Esophagus muscularis mucosa (tissue), 4 donors: ENCODE results near the gene COPS6. TPM values are rescaled to one million over a fixed set of nuclear protein-coding genes. Genes with fewer than 3 reads are reported as not detected.

Source experiments
- DNase-seq: peaks from one replicate; pipeline ENCODE4 v3.0.0-alpha.2; 2017; ENCODE audit errors: extremely low spot score
- H3K27ac ChIP-seq, 4 donors: fragments of 200-600 bp; sonication (generic); replicated peaks in 1 of 4; 1 replicate in 3 of 4; 2 replicates in 1 of 4; pipeline ENCODE4 v1.5.1; 2016 to 2019; ENCODE audit warnings: mild to moderate bottlenecking in 1 of 4
- H3K27me3 ChIP-seq, 4 donors: fragments of 200-600 bp; sonication (generic); one replicate each; pipeline versions ENCODE4 v1.5.1 to v1.6.0; 2016 to 2019
- H3K36me3 ChIP-seq, 4 donors: fragments of 200-600 bp; sonication (generic); one replicate each; pipeline ENCODE4 v1.5.1; 2016 to 2019
- H3K4me1 ChIP-seq, 4 donors: fragments of 200-600 bp; sonication (generic); one replicate each; pipeline ENCODE4 v1.5.1; 2016 to 2019
- H3K4me3 ChIP-seq, 4 donors: fragments of 200-600 bp; sonication (generic); 1 replicate in 2 of 4; 2 replicates in 2 of 4; pipeline ENCODE4 v1.5.1; 2016 to 2019; ENCODE audit warnings: mild to moderate bottlenecking in 4 of 4, moderate library complexity in 1 of 4
- H3K9me3 ChIP-seq, 4 donors: fragments of 200-600 bp; sonication (generic); 1 replicate in 3 of 4; 2 replicates in 1 of 4; pipeline ENCODE4 v1.5.1; 2016 to 2019
- CTCF ChIP-seq, 3 experiments: fragments of 200-600 bp in 2 of 3; fragments of 450-650 bp in 1 of 3; sonication (generic) in 2 of 3; IDR thresholded peaks; one replicate each; pipeline ENCODE4 v1.5.1; 2017 to 2019; ENCODE audit warnings: antibody characterized with exemption in 3 of 3, mild to moderate bottlenecking in 2 of 3, moderate library complexity in 1 of 3
- EP300 ChIP-seq: sonication (generic); formaldehyde crosslinking; IDR thresholded peaks from one replicate; pipeline ENCODE4 v1.6.1; 2017; ENCODE audit warnings: antibody characterized with exemption
- POLR2A ChIP-seq: fragments of 450-650 bp; IDR thresholded peaks from one replicate; pipeline ENCODE4 v1.6.1; 2017; ENCODE audit warnings: antibody characterized with exemption, moderate library complexity, mild to moderate bottlenecking, low read depth
- POLR2AphosphoS5 ChIP-seq, 2 donors: sonication (generic); formaldehyde crosslinking; IDR thresholded peaks; one replicate each; pipeline ENCODE4 v1.6.1; 2017; ENCODE audit warnings: antibody characterized with exemption in 2 of 2
- WGBS: methylation state at CpG from one replicate; pipeline ENCODE4 v1.1.5; 2018; 5-methylcytosine and 5-hydroxymethylcytosine counted together
- intact Hi-C: fragments of 100-400 bp; cut with DNase I; formaldehyde crosslinking; loops from one replicate; pipeline ENCODE4 v1.15.1; 2023
- total RNA-seq, 4 donors: library from RNA; depleted of rRNA; stranded (reverse); fragments of >200 nt; gene quantifications; one replicate each; pipeline versions ENCODE4 v1.1.0 to v1.2.1, GENCODE V29; 2016

COPS6 gene
- total RNA-seq, 4 donors from 2014 or later, result 49.4 to 97.6 (median 73.7) TPM

- intact Hi-C loops, result no loop called here
These were observed 13.4 kb upstream of the COPS6 start for GRCh38 chr7:100075418-100075817.

DNA sequence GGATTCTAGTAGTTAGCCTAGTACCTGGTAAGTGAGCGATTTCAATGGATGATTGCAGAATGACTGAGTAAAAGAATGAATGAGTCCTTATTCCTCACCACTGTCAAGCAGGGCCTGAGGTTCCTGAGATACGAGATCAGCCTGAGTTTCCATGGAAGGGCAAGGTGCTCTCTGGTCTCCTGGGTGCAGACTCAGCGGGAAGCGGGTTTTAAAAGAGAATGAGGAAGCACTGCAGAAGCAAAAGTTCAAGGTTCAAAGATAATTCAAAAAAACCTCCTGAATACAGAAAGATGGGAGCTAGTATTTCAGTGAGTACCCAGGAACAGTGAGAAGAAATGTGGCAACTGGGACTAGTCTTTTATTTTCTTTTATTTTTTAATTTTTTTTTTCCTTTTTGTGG is 11.6 kb upstream of the COPS6 start:
- peaks cover 0 to 7% (median 3%) of the 10 kb centered on the region in 4 donors for H3K9me3 ChIP-seq
- H3K27me3 ChIP-seq, result no peaks in the 10 kb centered on the region
- no peak overlapping the region for H3K27ac ChIP-seq
- peaks cover 40 to 78% (median 74%) of the 10 kb centered on the region in 4 donors for H3K36me3 ChIP-seq
- H3K4me3 ChIP-seq, result no peak overlapping the region
- H3K4me1 ChIP-seq, result peaks cover 22 to 38% (median 30%) of the 10 kb centered on the region in 4 donors
- intact Hi-C loops, result no loop called here
- TF ChIP-seq CTCF (IDR thresholded peaks at IDR 0.05), result no peak
- TF ChIP-seq POLR2A, result no peak
- no peak for TF ChIP-seq EP300
- TF ChIP-seq POLR2AphosphoS5 (IDR thresholded peaks at IDR 0.05), result no peak
- 90% methylated on average over 4 of the region's 4 CpGs for WGBS
- no peak for DNase-seq

More at GRCh38 chr7:100075418-100075817, 13.4 kb upstream of the COPS6 start:
- 92% methylated on average over 6 of the region's 6 CpGs for WGBS
- no peaks in the 10 kb centered on the region for H3K27me3 ChIP-seq
- H3K4me3 ChIP-seq, result no peak overlapping the region
- TF ChIP-seq EP300 (no peak), POLR2A (no peak), POLR2AphosphoS5 (IDR thresholded peaks at IDR 0.05) (no peak), CTCF (IDR thresholded peaks at IDR 0.05) (no peak)
- no peak overlapping the region for H3K27ac ChIP-seq
- no peak for DNase-seq
- H3K4me1 ChIP-seq, result peaks cover 15 to 26% (median 19%) of the 10 kb centered on the region in 4 donors
- peaks cover 58 to 96% (median 92%) of the 10 kb centered on the region in 4 donors for H3K36me3 ChIP-seq
- H3K9me3 ChIP-seq, result peaks cover 0 to 25% (median 20%) of the 10 kb centered on the region in 4 donors

DNA sequence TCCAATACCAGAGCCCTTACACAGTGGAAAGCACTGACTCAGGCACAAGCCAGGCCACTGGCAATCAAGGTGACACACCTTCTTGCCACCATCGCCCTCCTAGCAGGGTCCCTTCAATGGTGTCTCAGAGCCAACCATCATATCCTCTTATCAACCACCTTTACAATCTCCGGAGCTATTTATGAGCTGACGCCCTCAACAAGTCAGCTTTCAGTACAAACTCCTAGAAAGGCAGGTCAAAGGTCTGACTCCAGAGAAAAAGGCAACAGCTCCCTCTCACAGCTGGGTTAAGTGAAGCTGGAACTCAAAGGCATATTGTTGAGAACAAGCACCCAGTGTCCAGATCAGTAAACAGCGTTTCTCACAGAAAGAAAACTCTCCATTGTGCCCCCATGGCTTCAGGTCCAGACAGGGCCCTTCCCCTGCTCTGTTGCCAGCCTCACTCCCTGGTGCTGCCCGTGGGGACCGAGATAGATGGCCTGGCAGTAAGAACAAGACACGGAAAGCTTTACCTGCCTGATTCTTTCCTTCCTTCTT is 9.7 kb upstream of the COPS6 start:
- TF ChIP-seq POLR2AphosphoS5 (IDR thresholded peaks at IDR 0.05), result no peak
- no peak for TF ChIP-seq CTCF (IDR thresholded peaks at IDR 0.05)
- no peak for TF ChIP-seq EP300
- no peak for TF ChIP-seq POLR2A
- no peak overlapping the region for H3K27ac ChIP-seq

DNA sequence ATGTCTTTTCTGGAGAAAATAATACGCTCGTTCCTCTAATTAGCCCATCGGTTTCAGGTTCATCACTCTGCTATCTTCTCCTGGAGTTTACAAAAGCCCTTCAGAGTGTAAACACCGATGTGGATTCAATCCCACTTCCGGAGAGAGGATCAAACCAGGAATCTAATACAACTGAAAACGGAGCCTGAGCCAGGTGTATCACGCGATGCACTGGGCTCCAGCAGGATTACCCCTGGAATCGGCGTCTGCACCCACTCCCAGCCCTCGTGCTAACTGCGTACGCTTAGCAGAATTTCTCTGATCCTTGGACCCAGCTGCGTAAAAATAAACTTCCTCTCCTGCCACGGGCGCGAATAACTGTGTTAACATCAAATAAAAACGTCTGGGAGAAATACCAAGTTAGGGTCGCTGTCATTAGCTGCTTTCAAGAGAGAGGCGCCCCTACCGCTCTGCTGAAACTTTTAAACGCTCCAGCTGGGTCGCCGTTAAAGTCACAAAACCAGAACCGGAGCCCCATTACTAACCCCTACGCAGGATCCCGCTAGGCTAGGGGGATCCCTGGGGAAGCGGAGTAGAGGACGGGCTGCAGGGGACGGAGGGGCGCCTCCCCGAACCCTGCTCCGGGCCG is 7.7 kb upstream of the COPS6 start:
- under 1% methylated on average over 17 of the region's 34 CpGs for WGBS
- TF ChIP-seq POLR2A (no peak), POLR2AphosphoS5 (IDR thresholded peaks at IDR 0.05) (no peak), CTCF (IDR thresholded peaks at IDR 0.05) (no peak), EP300 (no peak)
- Histone ChIP-seq H3K9me3 (no peaks in the 10 kb centered on the region), H3K4me1 (peaks cover 29 to 44% (median 38%) of the 10 kb centered on the region in 4 donors), H3K4me3 (peak overlapping the region; percentile 97 to 99 (median 98)), H3K36me3 (peaks cover 3 to 40% (median 36%) of the 10 kb centered on the region in 4 donors), H3K27me3 (no peaks in the 10 kb centered on the region), H3K27ac (peak overlapping the region; percentile 87 to 92 (median 88))
- DNase-seq, result no peak
- intact Hi-C loops, result loop anchor here (1.0 to 10.0 kb wide), 4 partner anchors 29 to 166 kb away; partner anchors contain the start of genes MBLAC1 and TRIM4

More for the DNA sequence above, 9.7 kb upstream of the COPS6 start:
- H3K4me1 ChIP-seq, result peaks cover 29 to 44% (median 38%) of the 10 kb centered on the region in 4 donors
- H3K36me3 ChIP-seq, result peaks cover 22 to 59% (median 55%) of the 10 kb centered on the region in 4 donors
- WGBS, result 77% methylated on average over 7 of the region's 7 CpGs
- intact Hi-C loops, result no loop called here
- H3K4me3 ChIP-seq, result no peak overlapping the region
- H3K9me3 ChIP-seq, result no peaks in the 10 kb centered on the region
- H3K27me3 ChIP-seq, result no peaks in the 10 kb centered on the region
- no peak for DNase-seq
